CD4-positive, alpha-beta T cell treated with Interleukin-12 subunit alpha and Interleukin-12 subunit beta, for 1 hour (primary cell): ENCODE measurements around the gene ATPAF1.

ENCODE experiments used
- DNase-seq: peaks from one replicate; pipeline ENCODE4 v3.0.0-alpha.2; 2020

Gene ATPAF1

GRCh38 chr1:46582972-46583371, 85.2 kb downstream of the ATPAF1 start:
- no peak for DNase-seq
